ENCODE results near the gene SUMO4. TPM values are rescaled to one million over a fixed set of nuclear protein-coding genes. Genes with fewer than 3 reads are reported as not detected.

Gene SUMO4
- polyA plus RNA-seq, 1 of the 3 experiments (the other 2 are of a cell fraction) = not detected

GRCh38 chr6:149360536-149360935 lies 39.5 kb upstream of the SUMO4 start:
- Histone ChIP-seq H2AFZ (ENCODE audit: low read depth) (no peak overlapping the region), H3K4me2 (no peak overlapping the region), H3K27ac (ENCODE audit: low read depth in 2 of 2, low read length in 1 of 2) (no peak overlapping the region), H3K9me3 (no peaks in the 10 kb centered on the region), H3K36me3 (replicated peaks in 1 of 2; ENCODE audit: control insufficient read depth in 1 of 2, insufficient read depth in 2 of 2, low read length in 1 of 2) (peaks cover 0 to 20% of the 10 kb centered on the region in 2 experiments), H4K20me1 (ENCODE audit: insufficient read depth) (peaks cover 95% of the 10 kb centered on the region), H3K9ac (no peak overlapping the region), H3K79me2 (ENCODE audit: insufficient read depth) (peaks cover 100% of the 10 kb centered on the region), H3K9me2 (no peaks in the 10 kb centered on the region), H3K4me1 (ENCODE audit: control insufficient read depth in 1 of 2, insufficient read depth in 2 of 2, low read depth in 1 of 2, low read length in 1 of 2) (peaks cover 0 to 2% of the 10 kb centered on the region in 2 experiments; a peak in 1 of 4 replicates), H3F3A (replicated peaks; ENCODE audit: insufficient read depth) (peaks cover 17% of the 10 kb centered on the region), H3K4me3 (ENCODE audit: low read depth in 2 of 2, low read length in 1 of 2) (no peak overlapping the region), H3K27me3 (ENCODE audit: insufficient read depth) (no peaks in the 10 kb centered on the region)
- no peak for DNase-seq
- TF ChIP-seq CHD2 (IDR thresholded peaks at IDR 0.05; ENCODE audit: low read length, partially characterized antibody) = no peak
- TF ChIP-seq TAF1 (IDR thresholded peaks at IDR 0.05; ENCODE audit: borderline replicate concordance, low read depth, low read length) = no peak
- no peak for TF ChIP-seq MXI1 (IDR thresholded peaks at IDR 0.05; ENCODE audit: low read depth, low read length)
- no peak for TF ChIP-seq JUND (IDR thresholded peaks at IDR 0.05)
- no peak for TF ChIP-seq FOSL2 (IDR thresholded peaks at IDR 0.05; ENCODE audit: borderline replicate concordance, low read depth)
- no peak for TF ChIP-seq RAD21 (IDR thresholded peaks at IDR 0.05; ENCODE audit: low read length)
- no peak for TF ChIP-seq YY1 (IDR thresholded peaks at IDR 0.05; ENCODE audit: low read depth)
- TF ChIP-seq SMC3 (IDR thresholded peaks at IDR 0.05; ENCODE audit: low read depth, low read length) = no peak
- TF ChIP-seq NRF1 (IDR thresholded peaks at IDR 0.05; ENCODE audit: low read depth, low read length) = no peak
- TF ChIP-seq RCOR1 (IDR thresholded peaks at IDR 0.05; ENCODE audit: low read length) = no peak
- TF ChIP-seq TEAD4 (IDR thresholded peaks at IDR 0.05; ENCODE audit: borderline replicate concordance, insufficient read depth) = no peak
- WGBS (ENCODE audit: low lambda C conversion rate) = 89% methylated on average over 3 of the region's 3 CpGs
- POLR2A ChIA-PET = no interaction called here
- CTCF ChIA-PET = no interaction called here

GRCh38 chr6:149362289-149362688 lies 37.8 kb upstream of the SUMO4 start:
- WGBS (ENCODE audit: low lambda C conversion rate) = 92% methylated on average over 5 of the region's 5 CpGs
- Histone ChIP-seq H3K4me1 (ENCODE audit: control insufficient read depth in 1 of 2, insufficient read depth in 2 of 2, low read depth in 1 of 2, low read length in 1 of 2) (peaks cover 0 to 2% of the 10 kb centered on the region in 2 experiments; a peak in 2 of 4 replicates), H3K27ac (ENCODE audit: low read depth in 2 of 2, low read length in 1 of 2) (no peak overlapping the region), H3K9me2 (no peaks in the 10 kb centered on the region), H3K4me2 (no peak overlapping the region), H3K27me3 (ENCODE audit: insufficient read depth) (no peaks in the 10 kb centered on the region), H3K9ac (no peak overlapping the region), H3K9me3 (no peaks in the 10 kb centered on the region), H3K79me2 (ENCODE audit: insufficient read depth) (peaks cover 100% of the 10 kb centered on the region), H4K20me1 (ENCODE audit: insufficient read depth) (peaks cover 98% of the 10 kb centered on the region), H2AFZ (ENCODE audit: low read depth) (no peak overlapping the region), H3K4me3 (ENCODE audit: low read depth in 2 of 2, low read length in 1 of 2) (no peak overlapping the region), H3F3A (replicated peaks; ENCODE audit: insufficient read depth) (peaks cover 17% of the 10 kb centered on the region), H3K36me3 (replicated peaks in 1 of 2; ENCODE audit: control insufficient read depth in 1 of 2, insufficient read depth in 2 of 2, low read length in 1 of 2) (peaks cover 0 to 20% of the 10 kb centered on the region in 2 experiments)
- POLR2A ChIA-PET = no interaction called here
- no peak for TF ChIP-seq EZH2phosphoT487 (IDR thresholded peaks at IDR 0.05; ENCODE audit: borderline replicate concordance, low read depth)
- TF ChIP-seq RCOR1 (IDR thresholded peaks at IDR 0.05; ENCODE audit: low read length) = no peak
- no peak for TF ChIP-seq SMC3 (IDR thresholded peaks at IDR 0.05; ENCODE audit: low read depth, low read length)
- no peak for TF ChIP-seq FOSL2 (IDR thresholded peaks at IDR 0.05; ENCODE audit: borderline replicate concordance, low read depth)
- TF ChIP-seq ELF1 (IDR thresholded peaks at IDR 0.05) = no peak
- CTCF ChIA-PET = no interaction called here
- no peak for DNase-seq

DNA sequence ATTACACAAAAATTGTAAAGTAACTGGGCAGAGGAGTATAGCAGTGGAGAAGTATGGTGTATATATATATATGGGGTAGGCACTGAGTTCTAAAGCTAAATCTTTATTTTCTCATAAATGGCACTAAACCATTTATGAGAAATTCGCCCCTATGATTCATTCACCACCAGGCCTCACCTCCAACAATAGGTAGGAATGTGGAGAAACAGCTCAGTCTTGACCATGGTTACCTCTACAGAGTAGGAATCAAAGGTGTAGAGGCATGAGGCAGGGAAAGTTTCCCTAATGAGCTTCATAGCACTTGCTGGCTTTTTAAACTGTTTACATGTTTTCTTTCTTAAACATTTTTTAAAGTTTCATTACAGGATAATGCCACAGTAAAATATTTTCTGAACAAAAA lies 36.9 kb upstream of the SUMO4 start:
- CTCF ChIA-PET = no interaction called here
- POLR2A ChIA-PET = no interaction called here
- no peak for TF ChIP-seq JUND (IDR thresholded peaks at IDR 0.05)
- TF ChIP-seq GATA2 (CRISPR knock-in tag; IDR thresholded peaks at IDR 0.05) = no peak
- no peak for TF ChIP-seq RXRA (IDR thresholded peaks at IDR 0.05; ENCODE audit: borderline replicate concordance, low read depth)
- TF ChIP-seq RAD21 (IDR thresholded peaks at IDR 0.05; ENCODE audit: low read length) = no peak
- no peak for TF ChIP-seq EZH2phosphoT487 (IDR thresholded peaks at IDR 0.05; ENCODE audit: borderline replicate concordance, low read depth)
- TF ChIP-seq MEF2A (IDR thresholded peaks at IDR 0.05; ENCODE audit: borderline replicate concordance, low read depth) = no peak
- no peak for TF ChIP-seq ZBTB33 (IDR thresholded peaks at IDR 0.05; ENCODE audit: borderline replicate concordance, low read depth)
- TF ChIP-seq FOXJ3 (CRISPR knock-in tag; IDR thresholded peaks at IDR 0.05) = no peak

More for the DNA sequence above, 36.9 kb upstream of the SUMO4 start:
- Histone ChIP-seq H3K27ac (ENCODE audit: low read depth in 2 of 2, low read length in 1 of 2) (no peak overlapping the region), H3K9me3 (no peaks in the 10 kb centered on the region), H3K9ac (no peak overlapping the region), H3K9me2 (no peaks in the 10 kb centered on the region), H3K79me2 (ENCODE audit: insufficient read depth) (peaks cover 100% of the 10 kb centered on the region), H3F3A (replicated peaks; ENCODE audit: insufficient read depth) (peaks cover 14% of the 10 kb centered on the region), H2AFZ (ENCODE audit: low read depth) (no peak overlapping the region), H3K4me2 (no peak overlapping the region), H4K20me1 (ENCODE audit: insufficient read depth) (peaks cover 98% of the 10 kb centered on the region), H3K27me3 (ENCODE audit: insufficient read depth) (no peaks in the 10 kb centered on the region), H3K36me3 (replicated peaks in 1 of 2; ENCODE audit: control insufficient read depth in 1 of 2, insufficient read depth in 2 of 2, low read length in 1 of 2) (peaks cover 0 to 20% of the 10 kb centered on the region in 2 experiments), H3K4me1 (ENCODE audit: control insufficient read depth in 1 of 2, insufficient read depth in 2 of 2, low read depth in 1 of 2, low read length in 1 of 2) (peaks cover 0 to 2% of the 10 kb centered on the region in 2 experiments; a peak in 2 of 4 replicates), H3K4me3 (ENCODE audit: low read depth in 2 of 2, low read length in 1 of 2) (no peak overlapping the region)
- WGBS (ENCODE audit: low lambda C conversion rate) = 95% methylated on average over 1 of the region's 1 CpG
- DNase-seq = no peak
